ENCODE measurements around the gene B3GALT4. TPM values are rescaled to one million over a fixed set of nuclear protein-coding genes. Genes with fewer than 3 reads are reported as not detected.

Gene B3GALT4
- total RNA-seq, 1 experiment from 2014 or later = 7.9 TPM

GRCh38 chr6:33319939-33320314, 43.0 kb downstream of the B3GALT4 start:
- Histone ChIP-seq H3K79me2 (ENCODE audit: low read length) (peaks cover 38% of the 10 kb centered on the region), H3K4me2 (ENCODE audit: low read length) (peak overlapping the region; percentile 96), H3K9me3 (ENCODE audit: low read length) (no peaks in the 10 kb centered on the region), H3K9me2 (replicated peaks; ENCODE audit: low read length) (no peaks in the 10 kb centered on the region), H2AFZ (ENCODE audit: low read length) (no peak overlapping the region), H3K27me3 (ENCODE audit: low read length) (no peaks in the 10 kb centered on the region), H3K4me1 (ENCODE audit: insufficient read depth, low read length) (peaks cover 56% of the 10 kb centered on the region), H4K20me1 (ENCODE audit: low read length) (no peaks in the 10 kb centered on the region), H3K4me3 (ENCODE audit: low read length) (peak overlapping the region; percentile 95), H3K9ac (ENCODE audit: low read length) (peak overlapping the region; percentile 46), H3F3A (ENCODE audit: low read length, unreplicated experiment) (no peaks in the 10 kb centered on the region), H3K27ac (ENCODE audit: low read length) (peak overlapping the region; percentile 86), H3K36me3 (ENCODE audit: low read depth, low read length) (peaks cover 12% of the 10 kb centered on the region; the same call in 1 of the 2 replicates)
- no peak for ATAC-seq
- DNase-seq = no peak
- no TSS peak for BruUV-seq (replicated peaks)
- TF ChIP-seq, protein P1, sequence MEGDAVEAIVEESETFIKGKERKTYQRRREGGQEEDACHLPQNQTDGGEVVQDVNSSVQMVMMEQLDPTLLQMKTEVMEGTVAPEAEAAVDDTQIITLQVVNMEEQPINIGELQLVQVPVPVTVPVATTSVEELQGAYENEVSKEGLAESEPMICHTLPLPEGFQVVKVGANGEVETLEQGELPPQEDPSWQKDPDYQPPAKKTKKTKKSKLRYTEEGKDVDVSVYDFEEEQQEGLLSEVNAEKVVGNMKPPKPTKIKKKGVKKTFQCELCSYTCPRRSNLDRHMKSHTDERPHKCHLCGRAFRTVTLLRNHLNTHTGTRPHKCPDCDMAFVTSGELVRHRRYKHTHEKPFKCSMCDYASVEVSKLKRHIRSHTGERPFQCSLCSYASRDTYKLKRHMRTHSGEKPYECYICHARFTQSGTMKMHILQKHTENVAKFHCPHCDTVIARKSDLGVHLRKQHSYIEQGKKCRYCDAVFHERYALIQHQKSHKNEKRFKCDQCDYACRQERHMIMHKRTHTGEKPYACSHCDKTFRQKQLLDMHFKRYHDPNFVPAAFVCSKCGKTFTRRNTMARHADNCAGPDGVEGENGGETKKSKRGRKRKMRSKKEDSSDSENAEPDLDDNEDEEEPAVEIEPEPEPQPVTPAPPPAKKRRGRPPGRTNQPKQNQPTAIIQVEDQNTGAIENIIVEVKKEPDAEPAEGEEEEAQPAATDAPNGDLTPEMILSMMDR (conservative IDR thresholded peaks at IDR 0.05; ENCODE audit: low read depth, low read length) = no peak
- TF ChIP-seq EZH2phosphoT487 (IDR thresholded peaks at IDR 0.05; ENCODE audit: borderline replicate concordance, low read length) = no peak
- ChIA-PET POLR2A (ENCODE audit: unreplicated experiment) (interaction anchor here (0.7 kb wide), 1 partner anchor 16 kb away, joined by 3 read pairs; no protein-coding TSS in a partner anchor), CTCF (no interaction called here)
- intact Hi-C loops (cut with micrococcal nuclease) = no loop called here

GRCh38 chr6:33320315-33321181, 43.6 kb downstream of the B3GALT4 start:
- Histone ChIP-seq H3K79me2 (ENCODE audit: low read length) (peaks cover 38% of the 10 kb centered on the region), H3K9me3 (ENCODE audit: low read length) (no peaks in the 10 kb centered on the region), H3K4me1 (ENCODE audit: insufficient read depth, low read length) (peaks cover 51% of the 10 kb centered on the region), H3K9ac (ENCODE audit: low read length) (peak overlapping the region; percentile 46), H3K36me3 (ENCODE audit: low read depth, low read length) (peaks cover 12% of the 10 kb centered on the region; the same call in 1 of the 2 replicates), H3K9me2 (replicated peaks; ENCODE audit: low read length) (no peaks in the 10 kb centered on the region), H3F3A (ENCODE audit: low read length, unreplicated experiment) (no peaks in the 10 kb centered on the region), H4K20me1 (ENCODE audit: low read length) (no peaks in the 10 kb centered on the region), H2AFZ (ENCODE audit: low read length) (no peak overlapping the region), H3K4me3 (ENCODE audit: low read length) (peak overlapping the region; percentile 95), H3K27ac (ENCODE audit: low read length) (peak overlapping the region; percentile 86), H3K27me3 (ENCODE audit: low read length) (no peaks in the 10 kb centered on the region), H3K4me2 (ENCODE audit: low read length) (peak overlapping the region; percentile 96)
- ChIA-PET CTCF (no interaction called here), POLR2A (ENCODE audit: unreplicated experiment) (no interaction called here)
- DNase-seq = peak; percentile 79
- peak; percentile 3; the same call in 1 of the 2 replicates for ATAC-seq
- TSS peak; percentile 41 for BruUV-seq (replicated peaks)
- intact Hi-C loops (cut with micrococcal nuclease) = no loop called here
- TF ChIP-seq, protein P1 (conservative IDR thresholded peaks at IDR 0.05; ENCODE audit: low read depth, low read length) = no peak

- H2AFZ ChIP-seq (ENCODE audit: low read length) = no peak overlapping the region
- no peaks in the 10 kb centered on the region for H4K20me1 ChIP-seq (ENCODE audit: low read length)
- no peak for DNase-seq
- intact Hi-C loops (cut with micrococcal nuclease) = no loop called here
- BruUV-seq (replicated peaks) = no TSS peak
- H3K36me3 ChIP-seq (ENCODE audit: low read depth, low read length) = peaks cover 12% of the 10 kb centered on the region; the same call in 1 of the 2 replicates
- no peaks in the 10 kb centered on the region for H3F3A ChIP-seq (ENCODE audit: low read length, unreplicated experiment)
- H3K27ac ChIP-seq (ENCODE audit: low read length) = peak overlapping the region; percentile 86
- no peaks in the 10 kb centered on the region for H3K9me2 ChIP-seq (replicated peaks; ENCODE audit: low read length)
- H3K4me2 ChIP-seq (ENCODE audit: low read length) = peak overlapping the region; percentile 96
- no peak for ATAC-seq
- no peaks in the 10 kb centered on the region for H3K27me3 ChIP-seq (ENCODE audit: low read length)
- peaks cover 51% of the 10 kb centered on the region for H3K4me1 ChIP-seq (ENCODE audit: insufficient read depth, low read length)
- ChIA-PET CTCF (no interaction called here), POLR2A (ENCODE audit: unreplicated experiment) (no interaction called here)
- no peaks in the 10 kb centered on the region for H3K9me3 ChIP-seq (ENCODE audit: low read length)
- peak overlapping the region; percentile 46; the same call in 1 of the 2 replicates for H3K9ac ChIP-seq (ENCODE audit: low read length)
- TF ChIP-seq EZH2 (IDR thresholded peaks at IDR 0.05; ENCODE audit: low read length, unreplicated experiment) (no peak), EZH2phosphoT487 (IDR thresholded peaks at IDR 0.05; ENCODE audit: borderline replicate concordance, low read length) (no peak)
- TF ChIP-seq, protein P1 (conservative IDR thresholded peaks at IDR 0.05; ENCODE audit: low read depth, low read length) = no peak
- peak overlapping the region; percentile 95 for H3K4me3 ChIP-seq (ENCODE audit: low read length)
- peaks cover 38% of the 10 kb centered on the region for H3K79me2 ChIP-seq (ENCODE audit: low read length)
These were observed 44.3 kb downstream of the B3GALT4 start for GRCh38 chr6:33321227-33321626.

Measured in PC-3 (cell line).